ENCODE data around the gene EXOC1. TPM values are rescaled to one million over a fixed set of nuclear protein-coding genes. Genes with fewer than 3 reads are reported as not detected.
"Not testable (repeated sequence)": the region's sequence is repeated elsewhere in the genome, so short reads cannot be mapped to it uniquely, and the experiment has no call there.

Gene EXOC1
- total RNA-seq, 1 donor from 2014 or later: 27.3 TPM

DNA sequence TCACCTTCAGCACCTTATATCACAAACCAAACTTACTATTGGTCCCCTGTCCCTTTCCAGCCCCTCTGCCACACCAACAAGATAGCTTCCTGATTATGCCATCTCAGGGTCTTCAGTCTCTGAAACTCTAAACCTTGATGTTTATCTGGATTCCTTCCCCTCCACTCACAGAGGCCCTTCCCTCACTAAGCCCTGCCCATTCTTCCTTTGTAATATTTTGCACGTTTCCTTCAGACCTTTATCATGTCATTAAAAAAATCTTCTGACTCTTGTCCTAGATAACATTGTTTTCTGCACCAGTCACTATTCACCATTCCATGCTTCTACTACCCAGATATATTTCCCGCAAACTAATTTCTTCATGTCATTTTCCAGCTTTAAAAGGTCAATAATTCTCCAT is 77.6 kb downstream of the EXOC1 start:
- TF ChIP-seq, protein P1, sequence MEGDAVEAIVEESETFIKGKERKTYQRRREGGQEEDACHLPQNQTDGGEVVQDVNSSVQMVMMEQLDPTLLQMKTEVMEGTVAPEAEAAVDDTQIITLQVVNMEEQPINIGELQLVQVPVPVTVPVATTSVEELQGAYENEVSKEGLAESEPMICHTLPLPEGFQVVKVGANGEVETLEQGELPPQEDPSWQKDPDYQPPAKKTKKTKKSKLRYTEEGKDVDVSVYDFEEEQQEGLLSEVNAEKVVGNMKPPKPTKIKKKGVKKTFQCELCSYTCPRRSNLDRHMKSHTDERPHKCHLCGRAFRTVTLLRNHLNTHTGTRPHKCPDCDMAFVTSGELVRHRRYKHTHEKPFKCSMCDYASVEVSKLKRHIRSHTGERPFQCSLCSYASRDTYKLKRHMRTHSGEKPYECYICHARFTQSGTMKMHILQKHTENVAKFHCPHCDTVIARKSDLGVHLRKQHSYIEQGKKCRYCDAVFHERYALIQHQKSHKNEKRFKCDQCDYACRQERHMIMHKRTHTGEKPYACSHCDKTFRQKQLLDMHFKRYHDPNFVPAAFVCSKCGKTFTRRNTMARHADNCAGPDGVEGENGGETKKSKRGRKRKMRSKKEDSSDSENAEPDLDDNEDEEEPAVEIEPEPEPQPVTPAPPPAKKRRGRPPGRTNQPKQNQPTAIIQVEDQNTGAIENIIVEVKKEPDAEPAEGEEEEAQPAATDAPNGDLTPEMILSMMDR (conservative IDR thresholded peaks at IDR 0.05): no peak
- Mint-ChIP-seq H3K9me3 (no peaks in the 10 kb centered on the region), H3K4me1 (no peaks in the 10 kb centered on the region), H3K36me3 (ENCODE audit: low read depth) (peaks cover 2% of the 10 kb centered on the region), H3K27ac (ENCODE audit: unreplicated experiment) (no peak overlapping the region), H3K27me3 (ENCODE audit: low read depth) (peaks cover 11% of the 10 kb centered on the region), H3K4me3 (no peak overlapping the region)
- DNase-seq (ENCODE audit: low read depth, low spot score): no peak

DNA sequence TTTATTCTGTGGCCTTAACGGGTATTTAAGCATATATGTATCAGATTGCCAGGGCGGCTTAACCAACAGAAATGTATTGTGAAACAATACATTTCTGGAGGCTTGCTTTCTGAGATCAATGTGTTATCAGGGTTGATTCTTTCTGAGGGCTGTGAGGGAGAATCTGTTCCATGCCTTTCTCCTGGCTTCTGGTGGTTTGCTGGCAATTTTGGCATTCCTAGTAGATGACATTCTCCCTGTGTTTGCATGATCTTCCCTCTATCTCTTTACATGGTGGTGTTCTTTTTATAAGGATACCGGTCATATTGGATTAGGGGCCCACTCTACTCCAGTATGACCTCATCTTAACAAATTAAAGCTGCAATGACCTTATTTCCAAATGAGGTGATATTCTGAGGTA is 78.4 kb downstream of the EXOC1 start:
- peaks cover 11% of the 10 kb centered on the region for H3K27me3 Mint-ChIP-seq (ENCODE audit: low read depth)
- no peak overlapping the region for H3K27ac Mint-ChIP-seq (ENCODE audit: unreplicated experiment)
- H3K9me3 Mint-ChIP-seq: no peaks in the 10 kb centered on the region
- H3K36me3 Mint-ChIP-seq (ENCODE audit: low read depth): peaks cover 2% of the 10 kb centered on the region
- DNase-seq (ENCODE audit: low read depth, low spot score): no peak
- H3K4me1 Mint-ChIP-seq: no peaks in the 10 kb centered on the region
- TF ChIP-seq, protein P1 (conservative IDR thresholded peaks at IDR 0.05): no peak
- no peak overlapping the region for H3K4me3 Mint-ChIP-seq

DNA sequence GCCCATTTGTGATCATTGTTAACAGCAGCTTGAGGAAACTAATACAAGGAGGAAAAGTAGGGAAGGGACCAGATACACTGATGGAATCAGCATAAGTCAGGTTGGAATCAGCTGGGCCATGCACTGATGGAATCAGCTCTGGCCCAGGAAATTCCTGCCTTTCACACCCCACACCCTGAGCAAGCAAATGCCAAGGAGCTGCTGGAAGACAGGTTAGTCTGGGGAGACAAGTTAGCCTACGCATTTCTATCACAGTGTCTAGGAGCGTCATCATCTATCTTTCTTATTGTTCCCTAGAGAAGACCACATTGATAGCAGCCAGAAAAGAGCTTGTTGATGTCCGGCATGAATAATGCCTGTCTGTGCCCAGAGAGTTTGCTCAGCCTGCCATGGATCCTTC is 79.1 kb downstream of the EXOC1 start:
- Mint-ChIP-seq H3K27ac (ENCODE audit: unreplicated experiment) (no peak overlapping the region), H3K27me3 (ENCODE audit: low read depth) (peaks cover 11% of the 10 kb centered on the region), H3K36me3 (ENCODE audit: low read depth) (peaks cover 2% of the 10 kb centered on the region), H3K4me3 (no peak overlapping the region), H3K9me3 (no peaks in the 10 kb centered on the region), H3K4me1 (no peaks in the 10 kb centered on the region)
- no peak for DNase-seq (ENCODE audit: low read depth, low spot score)
- TF ChIP-seq, protein P1 (conservative IDR thresholded peaks at IDR 0.05): no peak

DNA sequence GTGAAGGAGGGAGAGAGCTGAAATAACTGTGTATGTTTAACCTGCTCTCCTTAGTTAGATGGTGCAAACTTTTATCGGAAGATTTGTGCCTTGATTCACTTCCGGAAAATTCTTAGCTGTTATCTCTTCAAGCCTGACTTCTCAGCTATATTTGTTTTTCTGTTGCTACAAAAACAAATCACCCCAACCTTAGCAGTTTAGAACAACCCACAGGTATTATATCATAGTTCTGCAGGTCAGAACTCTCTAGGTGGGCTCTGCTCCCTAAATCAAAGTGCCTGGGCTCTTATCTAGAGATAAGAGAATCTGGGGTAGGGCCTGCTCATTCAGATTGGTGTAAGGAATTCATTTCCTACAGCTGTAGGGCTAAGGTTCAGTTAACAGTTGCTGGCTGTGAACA is 80.2 kb downstream of the EXOC1 start:
- H3K27me3 Mint-ChIP-seq (ENCODE audit: low read depth): peaks cover 15% of the 10 kb centered on the region
- peaks cover 2% of the 10 kb centered on the region for H3K36me3 Mint-ChIP-seq (ENCODE audit: low read depth)
- H3K9me3 Mint-ChIP-seq: peaks cover 6% of the 10 kb centered on the region
- H3K4me1 Mint-ChIP-seq: no peaks in the 10 kb centered on the region
- TF ChIP-seq, protein P1 (conservative IDR thresholded peaks at IDR 0.05): no peak
- no peak for DNase-seq (ENCODE audit: low read depth, low spot score)
- H3K27ac Mint-ChIP-seq (ENCODE audit: unreplicated experiment): no peak overlapping the region
- no peak overlapping the region for H3K4me3 Mint-ChIP-seq

DNA sequence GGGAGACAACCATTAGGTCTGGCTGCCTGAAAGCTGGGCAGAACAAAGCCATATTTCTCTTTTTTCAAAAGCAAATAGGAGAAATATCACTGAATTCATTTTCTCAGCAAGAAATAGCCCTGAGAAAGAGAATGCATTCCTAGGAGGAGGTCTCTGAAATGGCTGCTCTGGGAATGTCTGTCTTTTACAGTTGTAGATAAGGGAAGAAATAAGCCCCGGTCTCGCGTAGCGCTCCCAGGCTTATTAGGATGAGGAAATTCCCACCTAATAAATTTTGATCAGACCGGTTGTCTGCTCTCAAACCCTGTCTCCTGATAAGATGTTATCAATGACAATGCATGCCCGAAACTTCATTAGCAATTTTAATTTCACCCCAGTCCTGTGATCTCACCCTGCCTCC is 82.5 kb downstream of the EXOC1 start:
- not testable (repeated sequence) for H3K36me3 Mint-ChIP-seq (ENCODE audit: low read depth); H3K27ac Mint-ChIP-seq (ENCODE audit: unreplicated experiment); H3K9me3 Mint-ChIP-seq; H3K4me3 Mint-ChIP-seq; H3K4me1 Mint-ChIP-seq; DNase-seq (ENCODE audit: low read depth, low spot score)
- H3K27me3 Mint-ChIP-seq (ENCODE audit: low read depth): peaks cover 22% of the 10 kb centered on the region

DNA sequence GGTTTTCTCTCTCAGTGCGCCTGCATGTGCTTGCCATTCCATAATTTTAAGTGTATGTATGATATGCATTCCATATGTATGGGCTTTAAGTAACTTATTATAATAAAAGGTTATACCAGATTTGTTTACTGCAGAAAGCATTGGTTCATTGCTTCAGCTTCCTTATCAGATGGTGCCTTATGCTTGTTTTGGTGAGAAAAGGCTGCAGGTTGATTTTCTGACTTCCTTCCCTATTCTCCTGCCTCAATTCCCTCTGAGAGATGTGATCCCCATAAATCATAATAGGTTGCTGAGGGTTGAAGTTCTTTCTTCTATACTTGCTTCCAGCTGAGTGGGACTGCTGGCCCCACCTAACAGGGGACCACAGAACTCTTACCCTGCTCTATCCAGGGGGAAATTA is 85.0 kb downstream of the EXOC1 start:
- peaks cover 7% of the 10 kb centered on the region for H3K9me3 Mint-ChIP-seq
- peaks cover 19% of the 10 kb centered on the region for H3K27me3 Mint-ChIP-seq (ENCODE audit: low read depth)
- H3K27ac Mint-ChIP-seq (ENCODE audit: unreplicated experiment): no peak overlapping the region
- H3K4me1 Mint-ChIP-seq: no peaks in the 10 kb centered on the region
- no peak for DNase-seq (ENCODE audit: low read depth, low spot score)
- TF ChIP-seq, protein P1 (conservative IDR thresholded peaks at IDR 0.05): no peak
- H3K36me3 Mint-ChIP-seq (ENCODE audit: low read depth): peaks cover 2% of the 10 kb centered on the region
- H3K4me3 Mint-ChIP-seq: no peak overlapping the region

Data from neural crest cell (in vitro differentiated cells).